SK-N-SH (cell line): ENCODE data around the gene PPP2R2B. TPM values are rescaled to one million over a fixed set of nuclear protein-coding genes. Genes with fewer than 3 reads are reported as not detected.

ENCODE experiments used
- CTCF ChIA-PET: fragments of 300-600, 350-600 bp; formaldehyde crosslinking; extraction: SDS; loops from one replicate; lab custom pipeline; 2021; lab: Yijun Ruan, JAX
- POLR2A ChIA-PET: fragments of 350-600 bp; sonication (Branson Sonifier 250); formaldehyde crosslinking; extraction: SDS; loops from one replicate; lab custom pipeline; 2020; ENCODE audit warnings: antibody characterized with exemption, inconsistent platforms; lab: Yijun Ruan, JAX
- DNase-seq: peaks from one replicate; pipeline ENCODE4 v3.0.0; 2012
- H2AFZ ChIP-seq: fragments of 200-600 bp; sonication (generic); 2 replicates; pipeline ENCODE4 v1.8.1; 2016; ENCODE audit warnings: antibody characterized with exemption, mild to moderate bottlenecking, low read depth
- H3F3A ChIP-seq: fragments of 200-600 bp; sonication (generic); replicated peaks from 2 replicates; pipeline ENCODE3; 2016; ENCODE audit warnings: antibody characterized with exemption, mild to moderate bottlenecking; ENCODE audit not compliant: insufficient read depth
- H3K27ac ChIP-seq, 2 experiments: fragments of 200-500 bp in 1 of 2; fragments of 200-600 bp in 1 of 2; sonication (Bioruptor generic) in 1 of 2; sonication (generic), shearing (Covaris generic) in 1 of 2; 2 replicates each; pipeline versions ENCODE4 v1.5.1 to v1.6.1; 2014 to 2016; ENCODE audit warnings: low read depth in 2 of 2, inconsistent platforms in 1 of 2, low read length in 1 of 2, mild to moderate bottlenecking in 1 of 2, mixed read lengths in 1 of 2
- H3K27me3 ChIP-seq: fragments of 200-600 bp; sonication (generic), shearing (Covaris generic); 2 replicates; pipeline ENCODE4 v1.6.1; 2016; ENCODE audit warnings: mixed run types; ENCODE audit not compliant: insufficient read depth
- H3K36me3 ChIP-seq, 2 experiments: fragments of 200-500 bp in 1 of 2; fragments of 200-600 bp in 1 of 2; sonication (Bioruptor generic) in 1 of 2; sonication (generic) in 1 of 2; replicated peaks in 1 of 2; 2 replicates each; pipeline versions ENCODE3 to v1.5.1; 2014 to 2016; ENCODE audit warnings: low read length in 1 of 2, mild to moderate bottlenecking in 1 of 2; ENCODE audit not compliant: insufficient read depth in 2 of 2, control insufficient read depth in 1 of 2
- H3K4me1 ChIP-seq, 2 experiments: fragments of 200-500 bp in 1 of 2; fragments of 200-600 bp in 1 of 2; sonication (Bioruptor generic) in 1 of 2; sonication (generic), shearing (Covaris generic) in 1 of 2; 2 replicates each; pipeline versions ENCODE4 v1.5.1 to v1.6.1; 2014 to 2016; ENCODE audit warnings: low read depth in 1 of 2, low read length in 1 of 2, mixed run types in 1 of 2; ENCODE audit not compliant: insufficient read depth in 2 of 2, control insufficient read depth in 1 of 2
- H3K4me2 ChIP-seq: fragments of 200-600 bp; sonication (generic), shearing (Covaris generic); 2 replicates; pipeline ENCODE4 v1.6.1; 2017; ENCODE audit warnings: mixed run types
- H3K4me3 ChIP-seq, 2 experiments: fragments of 200-500 bp in 1 of 2; fragments of 200-600 bp in 1 of 2; sonication (Bioruptor generic) in 1 of 2; sonication (generic), shearing (Covaris generic) in 1 of 2; 2 replicates each; pipeline versions ENCODE4 v1.5.1 to v1.8.1; 2014 to 2016; ENCODE audit warnings: low read depth in 2 of 2, inconsistent platforms in 1 of 2, low read length in 1 of 2, mild to moderate bottlenecking in 1 of 2, mixed read lengths in 1 of 2, moderate library complexity in 1 of 2
- H3K79me2 ChIP-seq: fragments of 200-600 bp; sonication (generic); 2 replicates; pipeline ENCODE4 v1.8.1; 2017; ENCODE audit warnings: mild to moderate bottlenecking; ENCODE audit not compliant: insufficient read depth
- H3K9ac ChIP-seq: fragments of 200-600 bp; sonication (generic); 2 replicates; pipeline ENCODE4 v1.6.1; 2017; ENCODE audit warnings: mixed run types
- H3K9me2 ChIP-seq: fragments of 200-600 bp; sonication (generic); 2 replicates; pipeline ENCODE4 v1.6.1; 2017; ENCODE audit warnings: mixed run types
- H3K9me3 ChIP-seq: fragments of 200-600 bp; sonication (generic); 2 replicates; pipeline ENCODE4 v1.6.1; 2017; ENCODE audit warnings: mixed run types, mild to moderate bottlenecking, moderate library complexity
- H4K20me1 ChIP-seq: fragments of 200-600 bp; sonication (generic); 2 replicates; pipeline ENCODE4 v1.6.1; 2017; ENCODE audit warnings: mild to moderate bottlenecking, mixed run types; ENCODE audit not compliant: insufficient read depth
- CHD2 ChIP-seq: fragments of 150-350 bp; IDR thresholded peaks from 2 replicates; pipeline ENCODE4 v1.6.1; 2018; ENCODE audit warnings: low read length; ENCODE audit not compliant: partially characterized antibody
- FOSL2 ChIP-seq: IDR thresholded peaks from 2 replicates; pipeline ENCODE4 v1.4.0; 2012; ENCODE audit warnings: low read depth, mild to moderate bottlenecking, moderate library complexity, borderline replicate concordance
- FOXJ3 ChIP-seq: sonication (generic); formaldehyde crosslinking; IDR thresholded peaks from 2 replicates; pipeline ENCODE4 v1.5.1; 2020; ENCODE audit warnings: mild to moderate bottlenecking, missing genetic modification reagents
- GABPA ChIP-seq: IDR thresholded peaks from 2 replicates; pipeline ENCODE4 v1.4.0; 2012; ENCODE audit warnings: low read depth, mild to moderate bottlenecking
- IRF3 ChIP-seq: fragments of 150-350 bp; IDR thresholded peaks from 2 replicates; pipeline ENCODE4 v1.6.1; 2016; ENCODE audit warnings: mild to moderate bottlenecking, low read depth, low read length
- JUND ChIP-seq: IDR thresholded peaks from 2 replicates; pipeline ENCODE4 v1.4.0; 2012
- MAX ChIP-seq: IDR thresholded peaks from 2 replicates; pipeline ENCODE4 v1.4.0; 2012; ENCODE audit warnings: low read depth
- NRF1 ChIP-seq: IDR thresholded peaks from 2 replicates; pipeline ENCODE4 v1.6.1; 2012; ENCODE audit warnings: low read depth, mild to moderate bottlenecking, low read length
- PBX3 ChIP-seq: IDR thresholded peaks from 2 replicates; pipeline ENCODE4; 2012
- POLR2AphosphoS5 ChIP-seq: IDR thresholded peaks from 2 replicates; pipeline ENCODE4 v1.6.1; 2012; ENCODE audit warnings: low read depth, low read length
- RCOR1 ChIP-seq: fragments of 150-350 bp; IDR thresholded peaks from 2 replicates; pipeline ENCODE4 v1.6.1; 2017; ENCODE audit warnings: antibody characterized with exemption, low read length
- REST ChIP-seq: IDR thresholded peaks from 2 replicates; pipeline ENCODE4 v1.6.1; 2012; ENCODE audit warnings: mild to moderate bottlenecking, low read depth, low read length, moderate library complexity
- RFX5 ChIP-seq: IDR thresholded peaks from 2 replicates; pipeline ENCODE4 v1.6.1; 2012; ENCODE audit warnings: mild to moderate bottlenecking, improper control_type of control experiment, low read length
- RXRA ChIP-seq: IDR thresholded peaks from 2 replicates; pipeline ENCODE4 v1.4.0; 2012; ENCODE audit warnings: low read depth, mild to moderate bottlenecking, borderline replicate concordance
- SIN3A ChIP-seq: IDR thresholded peaks from 2 replicates; pipeline ENCODE4 v1.6.1; 2012; ENCODE audit warnings: low read depth, mild to moderate bottlenecking, low read length, moderate library complexity, borderline replicate concordance
- TAF1 ChIP-seq: IDR thresholded peaks from 2 replicates; pipeline ENCODE4 v1.6.1; 2012; ENCODE audit warnings: low read depth, mild to moderate bottlenecking, low read length, moderate library complexity, borderline replicate concordance
- USF1 ChIP-seq: IDR thresholded peaks from 2 replicates; pipeline ENCODE4 v1.4.0; 2012; ENCODE audit warnings: low read depth, borderline replicate concordance
- USF2 ChIP-seq: fragments of 150-350 bp; IDR thresholded peaks from 2 replicates; pipeline ENCODE4 v1.6.1; 2017; ENCODE audit warnings: antibody characterized with exemption, low read length, low read depth, borderline replicate concordance
- YY1 ChIP-seq: IDR thresholded peaks from 2 replicates; pipeline ENCODE4 v1.4.0; 2012; ENCODE audit warnings: low read depth, mild to moderate bottlenecking
- WGBS: methylation state at CpG from one replicate; pipeline ENCODE4 v1.1.6; 2017; ENCODE audit warnings: low lambda C conversion rate; 5-methylcytosine and 5-hydroxymethylcytosine counted together
- polyA plus RNA-seq, 3 experiments: library from polyadenylated mRNA; depleted of rRNA; stranded (reverse); fragments of >200 nt; gene quantifications; 2 replicates each; pipeline ENCODE4 v1.2.3, GENCODE V29; 2012

Gene PPP2R2B
- polyA plus RNA-seq, 1 of the 3 experiments (the other 2 are of a cell fraction) = 11.4 TPM

- TF ChIP-seq GABPA = no peak
- TF ChIP-seq FOSL2 = no peak
- no peak for TF ChIP-seq MAX
- no peak for TF ChIP-seq FOXJ3 (CRISPR knock-in tag)
- TF ChIP-seq JUND = no peak
- no peak for TF ChIP-seq CHD2
- TF ChIP-seq SIN3A = no peak
Measured at GRCh38 chr5:146902471-146902870, 23.9 kb upstream of the PPP2R2B start (continued).

- WGBS = 66% methylated on average over 3 of the region's 3 CpGs
- ChIA-PET CTCF (no interaction called here), POLR2A (no interaction called here)
- no peaks in the 10 kb centered on the region for H4K20me1 ChIP-seq
- no peaks in the 10 kb centered on the region for H3K9me2 ChIP-seq
- H3K79me2 ChIP-seq = no peaks in the 10 kb centered on the region
- H3K9me3 ChIP-seq = no peaks in the 10 kb centered on the region
- no peaks in the 10 kb centered on the region for H3K36me3 ChIP-seq
- no peak overlapping the region for H2AFZ ChIP-seq
- DNase-seq = no peak
- no peak overlapping the region for H3K9ac ChIP-seq
- no peaks in the 10 kb centered on the region for H3K27me3 ChIP-seq
- TF ChIP-seq USF1 (no peak), RCOR1 (no peak), GABPA (no peak), POLR2AphosphoS5 (no peak), RFX5 (no peak), YY1 (no peak), TAF1 (no peak), USF2 (no peak), PBX3 (no peak), IRF3 (no peak), NRF1 (no peak), REST (no peak), RXRA (no peak), JUND (no peak)
- no peak overlapping the region for H3K27ac ChIP-seq
- no peak overlapping the region for H3K4me3 ChIP-seq
- H3K4me2 ChIP-seq = no peak overlapping the region
- peaks cover 3% of the 10 kb centered on the region for H3F3A ChIP-seq
- H3K4me1 ChIP-seq = no peaks in the 10 kb centered on the region
Measured at GRCh38 chr5:146897061-146897460, 18.5 kb upstream of the PPP2R2B start.
